Erythroblast (primary cell): Measurements from ENCODE around the gene OR2V1.
"Not testable (repeated sequence)": the region's sequence is repeated elsewhere in the genome, so short reads cannot be mapped to it uniquely, and the experiment has no call there.

ENCODE experiments used
- GATA1 ChIP-seq: IDR thresholded peaks from 2 replicates; pipeline ENCODE4 v1.6.1; 2011; ENCODE audit warnings: low read depth, mild to moderate bottlenecking, control low read depth, low read length, moderate library complexity
- POLR2A ChIP-seq: IDR thresholded peaks from 2 replicates; pipeline ENCODE4 v1.6.1; 2011; ENCODE audit warnings: mild to moderate bottlenecking, low read length

- TF ChIP-seq POLR2A, GATA1: not testable (repeated sequence)
These were observed 46.6 kb upstream of the OR2V1 start for GRCh38 chr5:181177559-181177958.
